Fibroblast of skin of right biceps (primary cell): ENCODE measurements around the gene NEK1.
"Not testable (repeated sequence)": the region's sequence is repeated elsewhere in the genome, so short reads cannot be mapped to it uniquely, and the experiment has no call there.

ENCODE experiments used
- DNase-seq: peaks from one replicate; pipeline ENCODE4 v3.0.0-alpha.2; 2013

The NEK1 gene

GRCh38 chr4:169594560-169595195 lies 17.7 kb downstream of the NEK1 start:
- DNase-seq: no peak

DNA sequence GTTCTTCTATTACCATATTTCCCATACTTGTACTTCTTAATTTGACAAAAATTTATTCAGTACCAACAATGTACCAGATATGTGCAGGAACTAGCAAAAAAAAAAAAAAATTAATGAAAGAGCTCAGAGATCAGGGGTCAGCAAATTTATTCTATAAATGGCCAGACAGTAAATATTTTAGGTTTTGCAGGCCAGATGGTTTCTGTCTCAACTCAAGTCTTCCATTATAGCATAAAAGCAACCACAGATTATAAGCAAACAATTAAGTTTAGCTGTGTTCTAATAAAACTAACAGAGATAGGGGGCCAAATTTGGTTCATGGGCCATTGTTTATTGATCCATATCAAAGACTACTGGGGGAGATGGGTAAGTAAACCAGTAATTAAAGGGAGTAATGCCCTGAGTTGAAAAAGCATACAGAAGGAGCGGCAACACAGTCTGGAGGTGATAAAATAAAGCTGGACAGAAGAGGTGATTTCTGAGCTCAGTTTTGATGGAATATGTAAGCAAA lies 19.3 kb downstream of the NEK1 start:
- DNase-seq: no peak

DNA sequence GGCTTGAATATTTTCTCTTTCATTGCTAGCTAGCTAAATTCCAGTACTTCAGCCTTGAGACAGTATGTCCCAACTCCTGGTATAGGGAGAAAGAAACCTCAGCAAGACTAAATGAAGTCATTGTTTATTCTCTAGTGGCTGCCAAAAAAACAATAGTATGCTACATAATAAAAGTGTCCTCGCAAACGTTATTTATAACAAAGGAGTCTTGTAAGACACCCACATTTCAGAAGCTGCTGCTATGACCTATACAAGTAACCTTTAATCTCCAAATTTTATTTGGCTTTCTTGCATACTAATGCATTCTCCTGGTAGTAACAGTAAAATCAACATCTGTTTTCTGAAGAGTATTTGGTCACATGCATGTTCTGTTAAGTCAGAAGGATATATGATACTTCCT lies 28.8 kb downstream of the NEK1 start:
- DNase-seq: no peak

GRCh38 chr4:169582706-169583105 lies 29.7 kb downstream of the NEK1 start:
- peak; percentile 6 for DNase-seq

GRCh38 chr4:169582203-169582602 lies 30.2 kb downstream of the NEK1 start:
- no peak for DNase-seq

GRCh38 chr4:169573889-169574288 lies 38.5 kb downstream of the NEK1 start:
- no peak for DNase-seq

DNA sequence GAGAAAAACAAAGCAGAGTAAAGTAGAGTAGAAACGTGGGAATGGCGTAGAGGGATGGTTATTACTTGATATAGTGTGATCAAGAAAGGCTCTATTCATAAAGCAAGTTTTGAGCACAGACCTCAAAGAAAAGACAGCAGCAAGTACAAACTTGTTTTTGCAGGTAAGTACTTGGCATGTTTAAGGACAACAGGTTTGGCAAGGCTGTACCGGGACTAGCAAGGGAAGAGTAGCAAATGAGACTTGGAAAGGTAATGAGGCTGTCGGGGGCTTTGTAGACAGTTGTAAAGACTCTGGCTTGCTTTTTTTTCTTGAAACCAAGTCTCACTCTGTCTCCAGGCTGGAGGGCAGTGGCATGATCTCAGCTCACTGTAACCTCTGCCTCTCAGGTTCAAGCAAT lies 40.9 kb downstream of the NEK1 start:
- DNase-seq: no peak

DNA sequence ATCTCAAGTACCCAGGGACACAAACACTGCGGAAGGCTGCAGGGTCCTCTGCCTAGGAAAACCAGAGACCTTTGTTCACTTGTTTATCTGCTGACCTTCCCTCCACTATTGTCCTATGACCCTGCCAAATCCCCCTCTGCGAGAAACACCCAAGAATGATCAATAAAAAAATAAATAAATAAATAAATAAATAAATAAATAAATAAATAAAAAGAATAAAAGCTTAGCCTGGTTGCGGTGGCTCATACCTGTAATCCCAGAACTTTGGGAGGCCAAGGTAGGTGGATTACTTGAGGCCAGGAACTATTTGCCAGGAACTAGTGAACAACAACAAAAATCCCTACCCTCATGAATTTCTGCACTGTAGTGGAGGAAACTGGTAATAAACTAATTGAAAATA lies 41.4 kb downstream of the NEK1 start:
- not testable (repeated sequence) for DNase-seq

- DNase-seq: not testable (repeated sequence)
Measured at GRCh38 chr4:169570266-169570665, 42.1 kb downstream of the NEK1 start.

- not testable (repeated sequence) for DNase-seq
Measured at GRCh38 chr4:169569188-169569587, 43.2 kb downstream of the NEK1 start.

- DNase-seq: no peak
Measured at GRCh38 chr4:169567916-169568315, 44.5 kb downstream of the NEK1 start.

DNA sequence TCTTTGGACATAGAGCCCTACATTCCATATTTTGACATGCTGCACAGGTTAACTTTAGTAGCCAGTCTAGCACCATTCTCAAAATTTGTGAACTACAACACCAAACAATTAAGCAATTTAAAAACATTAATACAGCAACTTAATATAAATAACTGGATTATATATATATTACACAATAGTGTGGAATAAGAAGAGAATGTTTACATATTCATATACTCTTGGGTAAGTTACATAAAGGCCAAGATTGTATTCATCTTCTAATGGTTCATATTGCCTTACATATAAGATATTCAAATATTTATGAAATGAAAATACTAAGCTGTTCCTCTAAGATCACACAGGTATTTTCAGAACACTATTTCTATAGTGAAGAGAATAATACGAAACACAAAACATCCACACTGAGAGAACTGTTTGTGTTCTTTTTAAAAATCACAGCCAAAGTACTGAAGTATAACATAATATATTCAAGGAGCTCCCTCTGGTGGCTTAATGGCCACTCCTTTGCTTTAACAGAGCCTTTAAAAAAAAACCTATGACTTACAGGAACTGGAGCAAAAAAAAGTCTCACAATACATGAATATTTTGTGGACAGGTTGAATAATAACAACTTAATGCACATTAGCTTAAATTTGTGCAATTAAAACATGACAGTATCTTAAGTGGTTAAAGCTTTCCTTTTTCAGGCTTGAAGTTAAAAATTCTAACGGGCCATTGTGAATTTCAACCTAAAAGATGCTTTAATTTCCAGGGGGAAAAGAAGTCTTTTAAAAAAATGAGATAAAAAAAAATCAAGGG lies 46.2 kb downstream of the NEK1 start:
- DNase-seq: peak; percentile 54

DNA sequence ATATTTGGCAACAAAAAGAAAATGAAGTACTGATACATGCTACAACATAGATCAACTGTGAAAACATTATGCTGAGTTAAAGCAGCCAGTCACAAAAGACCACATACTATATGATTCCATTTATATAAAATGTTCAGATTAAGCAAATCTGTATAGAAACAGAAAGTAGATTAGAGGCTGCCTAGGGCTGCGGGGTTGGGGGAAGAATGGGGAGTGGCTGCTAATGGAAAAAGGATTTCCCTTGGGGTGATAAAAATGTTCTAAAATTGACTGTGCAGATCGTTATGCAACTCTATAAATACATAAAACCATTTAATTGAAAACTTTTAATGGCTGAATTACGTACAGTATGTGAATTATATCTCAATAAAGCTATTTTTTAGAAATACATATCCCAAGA lies 46.8 kb downstream of the NEK1 start:
- no peak for DNase-seq

GRCh38 chr4:169557061-169557636 lies 55.2 kb downstream of the NEK1 start:
- DNase-seq: peak; percentile 54

- not testable (repeated sequence) for DNase-seq
Measured at GRCh38 chr4:169546548-169546947, 65.8 kb downstream of the NEK1 start.

- DNase-seq: no peak
Measured at GRCh38 chr4:169540774-169541173, 71.6 kb downstream of the NEK1 start.

GRCh38 chr4:169530048-169530447 lies 82.3 kb downstream of the NEK1 start:
- no peak for DNase-seq

GRCh38 chr4:169523796-169524195 lies 88.6 kb downstream of the NEK1 start:
- no peak for DNase-seq

DNA sequence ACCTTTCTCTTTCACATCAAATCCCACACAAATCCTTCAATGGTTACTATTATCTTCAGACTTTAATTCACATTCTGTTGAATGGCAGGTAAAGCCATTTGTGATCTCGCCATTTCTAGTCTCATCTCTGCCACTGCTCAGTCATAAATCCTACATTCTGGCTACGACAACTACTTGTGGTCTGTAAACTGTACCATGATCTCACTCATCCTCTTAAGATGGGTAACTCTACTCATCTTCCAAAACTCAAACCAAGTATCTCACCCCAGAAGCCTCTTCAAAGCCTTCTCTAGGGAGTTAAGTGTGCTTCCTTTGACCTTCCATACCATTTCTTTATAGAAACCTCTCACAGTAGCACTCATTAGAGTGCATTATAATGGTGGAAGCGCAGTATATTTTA lies 101.8 kb downstream of the NEK1 start:
- no peak for DNase-seq

DNA sequence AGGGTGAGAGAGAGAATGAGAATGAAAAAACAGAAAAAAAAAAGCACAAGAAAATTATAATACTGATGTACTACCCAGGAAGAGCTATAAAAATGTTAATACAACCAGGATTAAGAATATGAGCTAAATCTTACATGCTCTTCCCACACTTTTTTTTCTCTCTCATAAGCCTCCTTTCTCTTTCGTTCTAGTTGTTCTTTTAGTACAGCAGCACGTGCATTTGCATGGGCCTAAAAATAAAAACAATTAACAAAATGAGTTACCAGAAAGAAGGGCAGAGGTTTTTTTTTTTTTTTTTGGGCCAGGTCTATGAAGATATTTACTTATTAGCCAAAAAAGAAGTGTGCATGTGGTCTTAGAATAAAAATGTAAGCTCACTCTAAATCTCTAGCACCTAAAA lies 105.5 kb downstream of the NEK1 start:
- no peak for DNase-seq

GRCh38 chr4:169499907-169500306 lies 112.5 kb downstream of the NEK1 start:
- not testable (repeated sequence) for DNase-seq

DNA sequence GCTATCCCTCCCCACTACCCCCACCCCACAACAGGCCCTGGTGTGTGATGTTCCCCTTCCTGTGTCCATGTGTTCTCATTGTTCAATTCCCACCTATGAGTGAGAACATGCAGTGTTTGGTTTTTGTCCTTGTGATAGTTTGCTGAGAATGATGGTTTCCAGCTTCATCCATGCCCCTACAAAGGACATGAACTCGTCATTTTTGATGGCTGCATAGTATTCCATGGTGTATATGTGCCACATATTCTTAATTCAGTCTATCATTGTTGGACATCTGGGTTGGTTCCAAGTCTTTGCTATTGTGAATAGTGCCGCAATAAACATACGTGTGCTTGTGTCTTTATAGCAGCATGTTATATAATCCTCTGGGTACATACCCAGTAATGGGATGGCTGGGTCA lies 118.1 kb downstream of the NEK1 start:
- DNase-seq: not testable (repeated sequence)

GRCh38 chr4:169493164-169493524 lies 119.2 kb downstream of the NEK1 start:
- no peak for DNase-seq
